BJ (cell line): ENCODE results near the gene PHACTR4. TPM values are rescaled to one million over a fixed set of nuclear protein-coding genes. Genes with fewer than 3 reads are reported as not detected.

Experiments used
- CTCF ChIA-PET: fragments of 350-600 bp; formaldehyde crosslinking; extraction: SDS; loops from one replicate; lab custom pipeline; 2021; ENCODE audit warnings: antibody characterized with exemption, inconsistent platforms; lab: Yijun Ruan, JAX
- POLR2A ChIA-PET: fragments of 300-600 bp; sonication (Branson Sonifier 250); formaldehyde crosslinking; extraction: SDS; loops from one replicate; lab custom pipeline; 2021; ENCODE audit warnings: antibody characterized with exemption; lab: Charles Lee
- DNase-seq: peaks from one replicate; pipeline ENCODE4 v3.0.0-alpha.2; 2011; ENCODE audit warnings: low read depth
- H3K27me3 ChIP-seq: 2 replicates; pipeline ENCODE4 v1.6.0; 2011; ENCODE audit warnings: low read length; ENCODE audit not compliant: control insufficient read depth, insufficient read depth
- H3K36me3 ChIP-seq: 2 replicates; pipeline ENCODE4 v1.5.1; 2011; ENCODE audit warnings: low read length; ENCODE audit not compliant: control insufficient read depth, insufficient read depth
- H3K4me3 ChIP-seq: 2 replicates; pipeline ENCODE4 v1.5.1; 2011; ENCODE audit warnings: low read depth, mild to moderate bottlenecking, control low read depth, low read length
- polyA plus RNA-seq: library from polyadenylated mRNA; depleted of rRNA; stranded (reverse); fragments of >200 nt; gene quantifications from 2 replicates; pipeline ENCODE4 v1.2.3, GENCODE V29; 2011; rRNA removed
- small RNA-seq: library from RNA; depleted of rRNA; stranded (forward); fragments of <200 nt; gene quantifications from one replicate; pipeline ENCODE3, GENCODE V24; 2012; ENCODE audit warnings: low replicate concordance, low read depth; ENCODE audit not compliant: insufficient read length
- TF ChIP-seq, protein P1 (sequence below): IDR thresholded peaks from 2 replicates; pipeline ENCODE4 v1.5.1; 2011; ENCODE audit warnings: low read depth, mild to moderate bottlenecking, control low read depth, inconsistent platforms, low read length, moderate library complexity; ENCODE audit not compliant: insufficient read depth

Gene PHACTR4
- polyA plus RNA-seq, 1 experiment = 5.2 TPM

DNA sequence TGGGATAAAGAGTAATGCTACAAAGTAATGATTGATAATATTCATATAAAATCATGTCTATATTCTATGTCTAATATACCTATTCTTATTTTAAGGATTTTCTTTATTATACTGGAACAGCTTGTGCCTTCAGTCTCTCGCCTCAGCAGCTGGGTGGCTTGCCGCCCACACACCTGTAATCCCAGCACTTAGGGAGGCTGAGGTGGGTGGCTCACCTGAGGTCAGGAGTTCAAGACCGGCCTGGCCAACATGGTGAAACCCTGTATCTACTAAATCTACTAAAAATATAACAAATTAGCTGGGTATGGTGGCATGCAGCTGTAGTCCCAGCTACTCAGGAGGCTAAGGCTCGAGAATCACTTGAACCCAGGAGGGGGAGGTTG lies 175.7 kb downstream of the PHACTR4 start:
- ChIA-PET CTCF (interaction anchor here (1.1 kb wide), 1 partner anchor 19 kb away, joined by 3 read pairs; no protein-coding TSS in a partner anchor), POLR2A (no interaction called here)
- no peaks in the 10 kb centered on the region for H3K27me3 ChIP-seq
- no peak overlapping the region for H3K4me3 ChIP-seq
- TF ChIP-seq, protein P1, sequence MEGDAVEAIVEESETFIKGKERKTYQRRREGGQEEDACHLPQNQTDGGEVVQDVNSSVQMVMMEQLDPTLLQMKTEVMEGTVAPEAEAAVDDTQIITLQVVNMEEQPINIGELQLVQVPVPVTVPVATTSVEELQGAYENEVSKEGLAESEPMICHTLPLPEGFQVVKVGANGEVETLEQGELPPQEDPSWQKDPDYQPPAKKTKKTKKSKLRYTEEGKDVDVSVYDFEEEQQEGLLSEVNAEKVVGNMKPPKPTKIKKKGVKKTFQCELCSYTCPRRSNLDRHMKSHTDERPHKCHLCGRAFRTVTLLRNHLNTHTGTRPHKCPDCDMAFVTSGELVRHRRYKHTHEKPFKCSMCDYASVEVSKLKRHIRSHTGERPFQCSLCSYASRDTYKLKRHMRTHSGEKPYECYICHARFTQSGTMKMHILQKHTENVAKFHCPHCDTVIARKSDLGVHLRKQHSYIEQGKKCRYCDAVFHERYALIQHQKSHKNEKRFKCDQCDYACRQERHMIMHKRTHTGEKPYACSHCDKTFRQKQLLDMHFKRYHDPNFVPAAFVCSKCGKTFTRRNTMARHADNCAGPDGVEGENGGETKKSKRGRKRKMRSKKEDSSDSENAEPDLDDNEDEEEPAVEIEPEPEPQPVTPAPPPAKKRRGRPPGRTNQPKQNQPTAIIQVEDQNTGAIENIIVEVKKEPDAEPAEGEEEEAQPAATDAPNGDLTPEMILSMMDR = no peak
- H3K36me3 ChIP-seq = no peaks in the 10 kb centered on the region
- DNase-seq = no peak

DNA sequence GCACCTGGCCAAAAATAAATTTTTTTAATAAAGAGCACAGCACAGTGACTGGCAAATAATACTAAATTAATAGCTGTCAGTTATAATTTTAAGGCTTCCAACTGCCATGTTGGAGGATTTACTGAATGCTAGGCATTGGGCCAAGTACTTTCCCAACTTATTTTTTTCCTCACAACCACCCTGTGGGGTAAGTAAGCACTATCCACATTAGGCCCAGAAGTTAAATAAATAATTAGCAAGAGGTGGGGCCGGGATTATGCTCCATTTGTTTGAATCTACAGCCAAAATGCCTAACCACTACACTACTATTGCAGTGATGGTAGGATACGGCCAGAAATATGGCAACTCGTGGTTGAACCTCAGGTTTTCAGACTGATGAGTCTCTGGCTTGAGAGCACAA lies 178.8 kb downstream of the PHACTR4 start:
- ChIA-PET CTCF (no interaction called here), POLR2A (no interaction called here)
- Histone ChIP-seq H3K27me3 (no peaks in the 10 kb centered on the region), H3K4me3 (no peak overlapping the region), H3K36me3 (no peaks in the 10 kb centered on the region)
- TF ChIP-seq, protein P1 = no peak
- DNase-seq = no peak

Small RNA genes lying within 50 kb of the gene (small RNA-seq; reads per million reads assigned to genes)
- not detected for gene RF00019
- gene RNU6ATAC27P = not detected
- gene SNORA73A = not detected
- 83.6 reads per million, percentile 91 among the genes with 10 or more reads in this experiment for gene SNORA73B

Other genes starting within 250 kb of the PHACTR4 start
- 0.10 and 0.20 TPM in 2 replicates for gene PTAFR, start 193.1 kb upstream of the PHACTR4 start, polyA plus RNA-seq
- gene DNAJC8, start 136.7 kb upstream of the PHACTR4 start, polyA plus RNA-seq = 49.1 and 70.2 TPM in 2 replicates
- gene ATP5IF1, start 133.6 kb upstream of the PHACTR4 start, polyA plus RNA-seq = 168 and 211 TPM in 2 replicates
- 35.4 and 53.4 TPM in 2 replicates for gene SESN2, start 110.2 kb upstream of the PHACTR4 start, polyA plus RNA-seq
- gene MED18, start 40.7 kb upstream of the PHACTR4 start, polyA plus RNA-seq = 21.2 and 23.0 TPM in 2 replicates
- 27.0 and 41.5 TPM in 2 replicates for gene RCC1, start 136.3 kb downstream of the PHACTR4 start, polyA plus RNA-seq
- 26.6 and 35.5 TPM in 2 replicates for gene TRNAU1AP, start 183.3 kb downstream of the PHACTR4 start, polyA plus RNA-seq
- 2.0 and 2.8 TPM in 2 replicates for gene RAB42, start 222.5 kb downstream of the PHACTR4 start, polyA plus RNA-seq